ENCODE data around the gene DNM2. TPM values are rescaled to one million over a fixed set of nuclear protein-coding genes. Genes with fewer than 3 reads are reported as not detected.
A peak's percentile ranks its signal among the peaks of the same experiment; 100 is the strongest.

The DNM2 gene
- total RNA-seq, 4 donors from 2014 or later, result 353 to 827 (median 464) TPM

- no peak for DNase-seq
- no peaks in the 10 kb centered on the region for H3K27me3 ChIP-seq
- H3K9me3 ChIP-seq, result no peaks in the 10 kb centered on the region
- peak overlapping the region in 1 of 4 donors; percentile 16 for H3K27ac ChIP-seq
- peaks cover 0 to 22% (median 0%) of the 10 kb centered on the region in 3 donors for H3K36me3 ChIP-seq
- no peak for TF ChIP-seq CTCF (IDR thresholded peaks at IDR 0.05)
- no peak for TF ChIP-seq POLR2A (IDR thresholded peaks at IDR 0.05)
- H3K4me1 ChIP-seq, result peaks cover 0 to 77% (median 17%) of the 10 kb centered on the region in 4 donors
- H3K4me3 ChIP-seq, result no peak overlapping the region
Measured at GRCh38 chr19:10727685-10728201, 9.9 kb downstream of the DNM2 start.

DNA sequence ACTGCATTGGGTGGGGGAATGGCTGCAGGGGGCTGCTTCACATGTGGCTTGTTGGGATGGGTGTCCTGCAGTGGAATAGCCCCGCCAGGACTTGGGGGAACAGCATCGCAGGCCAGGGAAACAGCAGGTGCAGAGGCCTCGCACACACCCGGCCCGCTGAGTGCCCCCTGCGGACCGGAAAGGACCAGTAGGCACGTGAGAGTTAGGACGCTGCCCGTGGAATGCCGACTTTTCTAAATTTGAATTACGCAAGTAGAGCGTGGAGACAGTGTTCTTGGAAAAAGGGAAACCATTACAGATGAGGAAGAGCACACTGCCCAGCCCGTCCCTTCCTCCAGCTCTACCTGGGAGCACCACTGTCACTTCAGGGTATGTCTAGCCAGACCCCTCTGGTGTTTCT, 11.5 kb downstream of the DNM2 start:
- H3K4me3 ChIP-seq, result no peak overlapping the region
- peak overlapping the region in 2 of 4 donors; percentile 10 to 73 for H3K27ac ChIP-seq
- no peaks in the 10 kb centered on the region for H3K9me3 ChIP-seq
- DNase-seq, result peak in 1 of 3 donors; percentile 61
- TF ChIP-seq POLR2A (IDR thresholded peaks at IDR 0.05) (no peak), CTCF (IDR thresholded peaks at IDR 0.05) (no peak)
- no peaks in the 10 kb centered on the region for H3K27me3 ChIP-seq
- H3K36me3 ChIP-seq, result peaks cover 0 to 5% (median 0%) of the 10 kb centered on the region in 3 donors
- peaks cover 0 to 83% (median 17%) of the 10 kb centered on the region in 4 donors for H3K4me1 ChIP-seq

DNA sequence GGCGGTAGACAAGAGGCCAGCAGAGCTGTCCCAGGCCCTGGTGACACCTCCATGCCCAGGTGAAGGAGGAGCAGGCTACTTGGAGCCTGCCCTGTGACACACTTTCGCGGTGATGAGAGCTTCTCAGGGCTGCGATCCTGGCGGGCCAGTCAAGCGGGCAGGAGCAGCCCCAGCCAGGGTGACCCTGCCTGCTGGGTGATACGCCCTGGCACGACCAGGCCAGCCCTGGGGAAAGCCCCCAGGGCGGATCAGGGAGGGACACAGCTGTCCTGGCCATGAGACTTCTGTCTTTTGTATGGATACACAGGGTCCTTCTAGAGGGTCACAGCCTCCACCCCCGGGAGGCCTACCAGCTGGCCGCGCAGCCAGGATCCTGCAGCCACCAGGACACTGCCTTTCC, 13.1 kb downstream of the DNM2 start:
- peak overlapping the region; percentile 64 to 76 (median 74) for H3K27ac ChIP-seq
- DNase-seq, result no peak
- no peak overlapping the region for H3K4me3 ChIP-seq
- no peaks in the 10 kb centered on the region for H3K27me3 ChIP-seq
- TF ChIP-seq POLR2A (IDR thresholded peaks at IDR 0.05) (no peak), CTCF (IDR thresholded peaks at IDR 0.05) (no peak)
- peaks cover 0 to 76% (median 17%) of the 10 kb centered on the region in 4 donors for H3K4me1 ChIP-seq
- peaks cover 0 to 11% (median 0%) of the 10 kb centered on the region in 3 donors for H3K36me3 ChIP-seq
- H3K9me3 ChIP-seq, result no peaks in the 10 kb centered on the region

DNA sequence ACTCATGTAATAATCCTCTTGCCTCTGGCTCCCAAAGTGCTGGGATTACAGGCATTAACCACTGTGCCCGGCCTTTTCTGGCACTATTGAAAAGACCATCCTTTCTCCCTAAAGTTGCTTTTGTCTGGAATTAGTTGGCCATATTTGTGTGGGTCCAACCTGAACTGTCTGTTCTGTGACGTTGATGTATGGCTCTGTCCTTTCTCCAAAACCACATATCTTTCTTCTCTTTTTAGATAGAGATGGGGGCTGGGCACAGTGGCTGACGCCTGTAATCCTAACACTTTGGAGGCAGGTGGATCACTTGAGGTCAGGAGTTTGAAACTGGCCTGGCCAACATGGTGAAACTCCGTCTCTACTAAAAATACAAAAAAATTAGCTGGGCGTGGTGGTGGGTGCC, 17.9 kb downstream of the DNM2 start:
- peaks cover 0 to 6% (median 0%) of the 10 kb centered on the region in 3 donors for H3K36me3 ChIP-seq
- no peaks in the 10 kb centered on the region for H3K27me3 ChIP-seq
- no peaks in the 10 kb centered on the region for H3K9me3 ChIP-seq
- TF ChIP-seq CTCF (IDR thresholded peaks at IDR 0.05) (no peak), POLR2A (IDR thresholded peaks at IDR 0.05) (no peak)
- peak overlapping the region in 1 of 4 donors; percentile 31 for H3K27ac ChIP-seq
- DNase-seq, result no peak
- H3K4me3 ChIP-seq, result no peak overlapping the region
- H3K4me1 ChIP-seq, result peaks cover 4 to 61% (median 24%) of the 10 kb centered on the region in 4 donors

- Histone ChIP-seq H3K27me3 (no peaks in the 10 kb centered on the region), H3K9me3 (no peaks in the 10 kb centered on the region), H3K4me1 (peaks cover 0 to 60% (median 22%) of the 10 kb centered on the region in 4 donors), H3K36me3 (peaks cover 0 to 6% (median 0%) of the 10 kb centered on the region in 3 donors), H3K4me3 (no peak overlapping the region), H3K27ac (peak overlapping the region in 1 of 4 donors; percentile 82)
- TF ChIP-seq POLR2A (IDR thresholded peaks at IDR 0.05) (no peak), CTCF (IDR thresholded peaks at IDR 0.05) (no peak)
- DNase-seq, result no peak
Measured at GRCh38 chr19:10736189-10736588, 18.3 kb downstream of the DNM2 start.

Data from Peyer's patch (tissue), 4 donors.